T-helper 1 cell treated with Interleukin-12 subunit alpha and Interleukin-12 subunit beta and Interleukin-4 antibody, amounts not matched to agents 30 μg/mL and 1 μg/mL, for 36 hours (primary cell): Measurements from ENCODE around the gene DST.

Source experiments
- H3K27ac Mint-ChIP-seq: one replicate; pipeline ENCODE4 v1.8.0; 2021; ENCODE audit warnings: mild to moderate bottlenecking, mixed read lengths
- H3K27me3 Mint-ChIP-seq: one replicate; pipeline ENCODE4 v1.8.0; 2021; ENCODE audit warnings: low read depth, mixed read lengths
- H3K36me3 Mint-ChIP-seq: one replicate; pipeline ENCODE4 v1.8.0; 2021; ENCODE audit warnings: low read depth, mixed read lengths
- H3K4me1 Mint-ChIP-seq: one replicate; pipeline ENCODE4 v1.8.0; 2021; ENCODE audit warnings: low read depth, mixed read lengths
- H3K4me3 Mint-ChIP-seq: one replicate; pipeline ENCODE4 v1.8.0; 2021; ENCODE audit warnings: mild to moderate bottlenecking, moderate library complexity, mixed read lengths
- H3K9me3 Mint-ChIP-seq: one replicate; pipeline ENCODE4 v1.8.0; 2021; ENCODE audit warnings: mixed read lengths

DST gene

DNA sequence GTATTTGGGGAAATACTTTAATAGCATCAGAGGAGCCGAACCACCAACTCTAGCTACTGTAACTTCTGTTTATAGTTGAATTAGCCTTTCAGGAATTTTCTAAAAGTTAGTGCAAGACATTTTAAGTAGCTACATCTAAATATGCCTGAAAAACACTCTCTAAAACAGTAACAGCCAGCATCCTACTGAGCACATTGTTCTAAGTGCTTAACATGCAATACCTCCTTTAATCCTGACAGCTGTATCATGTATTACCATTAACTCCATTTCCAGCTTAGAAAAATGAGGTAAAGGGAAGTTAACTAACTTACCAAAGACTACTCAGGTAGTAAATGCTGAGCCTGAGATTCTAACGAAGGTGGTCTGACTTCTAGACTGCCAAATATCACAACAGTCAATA is 120.7 kb downstream of the DST start:
- Mint-ChIP-seq H3K4me3 (no peak overlapping the region), H3K4me1 (no peaks in the 10 kb centered on the region), H3K27ac (no peak overlapping the region), H3K9me3 (no peaks in the 10 kb centered on the region), H3K36me3 (no peaks in the 10 kb centered on the region), H3K27me3 (no peaks in the 10 kb centered on the region)

- H3K9me3 Mint-ChIP-seq: no peaks in the 10 kb centered on the region
- H3K4me1 Mint-ChIP-seq: no peaks in the 10 kb centered on the region
- H3K27me3 Mint-ChIP-seq: no peaks in the 10 kb centered on the region
- H3K4me3 Mint-ChIP-seq: no peak overlapping the region
- H3K36me3 Mint-ChIP-seq: no peaks in the 10 kb centered on the region
- no peak overlapping the region for H3K27ac Mint-ChIP-seq
These were observed 121.2 kb downstream of the DST start for GRCh38 chr6:56521454-56521853.

GRCh38 chr6:56520218-56520617 is 122.5 kb downstream of the DST start:
- peaks cover 2% of the 10 kb centered on the region for H3K4me1 Mint-ChIP-seq
- H3K36me3 Mint-ChIP-seq: no peaks in the 10 kb centered on the region
- no peak overlapping the region for H3K4me3 Mint-ChIP-seq
- H3K9me3 Mint-ChIP-seq: no peaks in the 10 kb centered on the region
- H3K27me3 Mint-ChIP-seq: no peaks in the 10 kb centered on the region
- H3K27ac Mint-ChIP-seq: no peak overlapping the region

DNA sequence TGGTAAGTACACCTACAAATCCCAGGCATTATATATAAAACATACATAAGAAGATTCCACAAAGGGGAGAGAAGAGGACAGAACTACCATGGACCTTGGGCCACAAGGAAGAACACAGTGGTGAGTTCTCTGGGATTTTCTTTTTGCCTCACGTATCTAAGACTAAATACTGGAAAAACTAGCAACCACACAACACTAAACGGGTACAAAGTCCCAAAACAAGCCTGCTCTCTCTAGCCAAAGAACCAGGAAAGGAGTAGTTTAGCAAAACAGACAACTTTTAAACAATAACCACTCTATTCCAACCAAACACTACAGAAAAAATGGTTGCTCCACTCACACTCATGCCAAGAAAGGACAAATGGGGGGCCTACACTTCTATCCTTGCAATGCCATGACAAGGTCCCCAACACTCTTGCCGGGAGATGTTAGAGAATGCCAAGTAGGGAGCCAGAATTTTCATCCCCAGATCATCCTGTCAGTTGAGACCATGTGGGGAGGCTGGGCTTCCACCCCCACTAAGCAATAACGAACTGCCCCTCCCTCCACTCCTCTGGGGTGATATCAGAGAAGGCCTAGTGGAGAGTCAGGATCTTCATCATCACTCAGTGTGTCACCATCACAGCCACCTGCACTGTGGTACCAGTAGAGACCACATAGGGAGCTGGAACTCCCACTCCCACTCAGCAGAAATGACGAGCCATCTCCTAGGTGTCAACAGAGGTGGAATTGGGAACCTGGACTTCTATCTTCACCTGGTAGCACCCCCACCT is 123.5 kb downstream of the DST start:
- Mint-ChIP-seq H3K4me3 (no peak overlapping the region), H3K27me3 (no peaks in the 10 kb centered on the region), H3K9me3 (no peaks in the 10 kb centered on the region), H3K4me1 (peaks cover 2% of the 10 kb centered on the region), H3K36me3 (no peaks in the 10 kb centered on the region), H3K27ac (no peak overlapping the region)

GRCh38 chr6:56517155-56517745 is 125.4 kb downstream of the DST start:
- no peaks in the 10 kb centered on the region for H3K9me3 Mint-ChIP-seq

DNA sequence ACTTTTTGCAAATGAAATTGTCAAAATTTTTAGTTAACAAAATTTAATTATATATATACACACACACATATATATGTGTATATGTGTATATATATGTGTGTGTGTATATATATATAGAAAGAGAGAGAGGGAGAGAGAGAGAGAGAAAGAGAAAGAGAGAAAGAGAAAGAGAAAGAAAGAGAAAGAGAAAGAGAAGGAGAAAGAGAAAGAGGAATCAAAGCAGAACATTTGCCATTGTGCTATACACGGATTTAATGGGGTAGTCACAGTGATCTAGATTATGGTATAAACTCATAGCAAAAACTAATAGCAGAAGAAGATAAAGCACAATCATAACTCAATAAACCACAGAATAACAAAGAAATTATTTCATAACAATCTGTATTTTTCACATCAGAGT is 126.7 kb downstream of the DST start:
- Mint-ChIP-seq H3K27me3 (no peaks in the 10 kb centered on the region), H3K9me3 (no peaks in the 10 kb centered on the region), H3K4me1 (peaks cover 2% of the 10 kb centered on the region), H3K4me3 (no peak overlapping the region), H3K27ac (no peak overlapping the region), H3K36me3 (no peaks in the 10 kb centered on the region)

More at GRCh38 chr6:56517155-56517745, 125.4 kb downstream of the DST start:
- no peak overlapping the region for H3K4me3 Mint-ChIP-seq
- no peak overlapping the region for H3K27ac Mint-ChIP-seq
- no peaks in the 10 kb centered on the region for H3K36me3 Mint-ChIP-seq
- no peaks in the 10 kb centered on the region for H3K27me3 Mint-ChIP-seq
- H3K4me1 Mint-ChIP-seq: peaks cover 2% of the 10 kb centered on the region

- peaks cover 2% of the 10 kb centered on the region for H3K4me1 Mint-ChIP-seq
- H3K27me3 Mint-ChIP-seq: no peaks in the 10 kb centered on the region
- H3K9me3 Mint-ChIP-seq: no peaks in the 10 kb centered on the region
- no peaks in the 10 kb centered on the region for H3K36me3 Mint-ChIP-seq
- H3K4me3 Mint-ChIP-seq: no peak overlapping the region
- H3K27ac Mint-ChIP-seq: no peak overlapping the region
These were observed 127.4 kb downstream of the DST start for GRCh38 chr6:56515081-56515905.

GRCh38 chr6:56514395-56514794 is 128.3 kb downstream of the DST start:
- H3K4me3 Mint-ChIP-seq: no peak overlapping the region
- no peaks in the 10 kb centered on the region for H3K36me3 Mint-ChIP-seq
- no peaks in the 10 kb centered on the region for H3K27me3 Mint-ChIP-seq
- H3K9me3 Mint-ChIP-seq: no peaks in the 10 kb centered on the region
- H3K27ac Mint-ChIP-seq: no peak overlapping the region
- peaks cover 2% of the 10 kb centered on the region for H3K4me1 Mint-ChIP-seq

- no peaks in the 10 kb centered on the region for H3K9me3 Mint-ChIP-seq
- peaks cover 2% of the 10 kb centered on the region for H3K4me1 Mint-ChIP-seq
- no peak overlapping the region for H3K27ac Mint-ChIP-seq
- no peak overlapping the region for H3K4me3 Mint-ChIP-seq
- no peaks in the 10 kb centered on the region for H3K36me3 Mint-ChIP-seq
- H3K27me3 Mint-ChIP-seq: no peaks in the 10 kb centered on the region
These were observed 129.1 kb downstream of the DST start for GRCh38 chr6:56513631-56514030.

DNA sequence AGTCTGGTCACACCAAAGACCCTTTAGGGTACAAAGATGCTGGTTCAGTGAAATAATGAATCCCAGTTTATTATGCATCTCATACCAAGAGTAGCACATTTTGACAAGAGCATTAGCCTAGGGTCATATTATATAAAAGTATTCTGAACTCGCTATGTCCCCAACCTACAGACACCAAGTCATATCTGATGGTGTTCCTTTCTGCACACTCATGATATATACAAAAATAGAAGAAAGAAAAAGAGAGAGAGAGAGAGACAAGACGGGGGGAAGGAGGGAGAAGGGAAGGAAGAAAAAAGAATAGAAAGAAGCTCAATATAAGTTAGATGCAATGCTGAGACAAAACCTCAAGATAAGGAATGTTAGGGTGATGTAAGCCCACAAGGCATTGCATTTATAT is 131.1 kb downstream of the DST start:
- Mint-ChIP-seq H3K4me1 (peaks cover 3% of the 10 kb centered on the region), H3K27me3 (no peaks in the 10 kb centered on the region), H3K27ac (no peak overlapping the region), H3K4me3 (no peak overlapping the region), H3K36me3 (no peaks in the 10 kb centered on the region), H3K9me3 (no peaks in the 10 kb centered on the region)

DNA sequence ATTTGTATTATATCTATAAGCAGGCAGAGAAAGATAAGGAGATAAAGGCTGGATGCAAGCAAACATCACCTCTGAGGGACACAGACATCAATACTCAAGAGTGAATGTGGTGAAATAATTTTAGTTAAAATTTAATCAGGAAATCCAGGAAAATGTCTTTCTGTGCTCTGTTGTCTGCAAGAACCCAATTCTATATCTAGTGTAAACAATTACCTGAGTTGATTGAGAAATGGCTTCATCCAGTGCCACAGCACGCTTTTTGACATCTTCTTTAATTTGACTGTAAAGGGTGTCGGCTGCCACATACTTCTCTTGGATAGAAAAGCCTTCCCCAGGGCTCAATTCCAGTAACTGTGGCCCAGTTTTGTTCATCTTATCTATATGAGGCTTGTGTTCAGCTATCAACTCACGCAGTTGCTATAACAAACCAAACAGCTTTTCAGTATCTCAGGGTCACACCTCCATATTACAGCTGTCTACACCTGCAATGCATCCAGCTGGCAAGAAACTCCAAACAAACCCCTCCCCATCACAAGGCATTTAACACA is 131.6 kb downstream of the DST start:
- no peak overlapping the region for H3K27ac Mint-ChIP-seq
- no peaks in the 10 kb centered on the region for H3K9me3 Mint-ChIP-seq
- no peaks in the 10 kb centered on the region for H3K27me3 Mint-ChIP-seq
- no peak overlapping the region for H3K4me3 Mint-ChIP-seq
- H3K36me3 Mint-ChIP-seq: no peaks in the 10 kb centered on the region
- H3K4me1 Mint-ChIP-seq: peaks cover 2% of the 10 kb centered on the region

- peaks cover 1% of the 10 kb centered on the region for H3K4me1 Mint-ChIP-seq
- H3K36me3 Mint-ChIP-seq: no peaks in the 10 kb centered on the region
- H3K27me3 Mint-ChIP-seq: no peaks in the 10 kb centered on the region
- H3K27ac Mint-ChIP-seq: no peak overlapping the region
- H3K9me3 Mint-ChIP-seq: no peaks in the 10 kb centered on the region
- H3K4me3 Mint-ChIP-seq: no peak overlapping the region
These were observed 133.7 kb downstream of the DST start for GRCh38 chr6:56509031-56509430.

DNA sequence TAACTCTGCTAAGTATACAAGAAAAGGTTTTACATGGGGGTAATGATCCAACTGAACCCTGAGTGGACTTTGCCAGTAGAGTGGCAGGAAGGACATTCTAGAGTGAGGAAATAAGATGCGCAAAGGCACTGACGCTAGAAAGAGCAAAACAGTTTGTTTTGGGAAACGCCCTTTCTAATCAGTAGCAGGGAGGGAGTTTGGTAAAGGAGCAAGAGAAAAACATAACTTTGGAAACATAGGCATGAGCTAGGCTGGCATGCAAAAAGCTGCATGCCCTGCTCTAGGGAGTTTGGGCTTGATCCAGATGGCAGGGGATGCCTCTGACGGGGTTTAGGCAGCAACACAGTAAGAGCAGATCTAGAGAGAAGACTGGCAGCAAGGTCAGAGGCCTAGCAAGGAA is 135.2 kb downstream of the DST start:
- Mint-ChIP-seq H3K27ac (no peak overlapping the region), H3K9me3 (no peaks in the 10 kb centered on the region), H3K4me1 (peaks cover 1% of the 10 kb centered on the region), H3K36me3 (no peaks in the 10 kb centered on the region), H3K27me3 (no peaks in the 10 kb centered on the region), H3K4me3 (no peak overlapping the region)

GRCh38 chr6:56505512-56506260 is 137.0 kb downstream of the DST start:
- H3K27me3 Mint-ChIP-seq: no peaks in the 10 kb centered on the region
- peaks cover 1% of the 10 kb centered on the region for H3K4me1 Mint-ChIP-seq
- no peaks in the 10 kb centered on the region for H3K36me3 Mint-ChIP-seq
- no peak overlapping the region for H3K4me3 Mint-ChIP-seq
- no peak overlapping the region for H3K27ac Mint-ChIP-seq
- no peaks in the 10 kb centered on the region for H3K9me3 Mint-ChIP-seq
